ENCODE data around the gene BMPR1A.

DNA sequence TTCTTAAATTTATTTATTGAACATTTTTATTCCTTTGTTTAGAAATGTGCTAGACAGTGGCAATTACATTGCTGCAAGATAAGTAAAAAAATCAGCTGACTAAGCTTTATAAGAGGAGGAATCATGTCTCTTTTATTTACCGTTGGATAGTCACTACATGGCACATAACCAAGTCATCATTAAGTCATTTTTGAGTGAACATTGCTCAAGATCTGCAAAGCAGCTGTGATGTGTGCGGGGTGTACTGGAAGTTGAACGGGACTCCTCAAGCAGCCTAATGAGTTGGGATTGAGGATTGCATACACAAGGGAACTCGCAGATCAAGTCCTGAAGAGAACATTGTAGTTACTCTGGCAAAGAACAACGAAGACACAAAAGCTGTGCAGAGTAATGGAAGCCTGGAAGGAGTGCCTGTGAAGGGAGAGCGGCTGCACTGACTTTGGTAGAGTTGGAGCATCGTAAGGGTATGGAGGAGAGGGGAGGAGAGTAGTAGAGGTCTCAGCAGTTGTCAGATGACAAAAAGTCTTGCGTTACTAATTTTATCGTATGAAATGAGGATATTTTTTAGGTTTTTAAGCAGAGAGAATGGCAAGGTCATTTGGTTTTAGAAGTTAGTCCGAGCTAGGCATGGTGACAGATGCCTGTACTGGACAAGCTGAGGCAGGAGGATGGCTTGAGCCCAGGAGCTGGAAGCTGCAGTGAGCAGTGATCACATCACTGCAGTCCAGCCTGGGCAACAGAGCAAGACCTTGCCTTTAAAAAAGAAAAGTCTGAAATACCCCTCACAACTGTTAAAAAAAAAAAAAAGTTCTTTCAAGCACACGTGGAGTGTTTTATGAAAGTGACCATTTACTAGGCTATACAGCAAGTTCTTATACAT, 95.1 kb downstream of the BMPR1A start:
- TF ChIP-seq, protein P1, sequence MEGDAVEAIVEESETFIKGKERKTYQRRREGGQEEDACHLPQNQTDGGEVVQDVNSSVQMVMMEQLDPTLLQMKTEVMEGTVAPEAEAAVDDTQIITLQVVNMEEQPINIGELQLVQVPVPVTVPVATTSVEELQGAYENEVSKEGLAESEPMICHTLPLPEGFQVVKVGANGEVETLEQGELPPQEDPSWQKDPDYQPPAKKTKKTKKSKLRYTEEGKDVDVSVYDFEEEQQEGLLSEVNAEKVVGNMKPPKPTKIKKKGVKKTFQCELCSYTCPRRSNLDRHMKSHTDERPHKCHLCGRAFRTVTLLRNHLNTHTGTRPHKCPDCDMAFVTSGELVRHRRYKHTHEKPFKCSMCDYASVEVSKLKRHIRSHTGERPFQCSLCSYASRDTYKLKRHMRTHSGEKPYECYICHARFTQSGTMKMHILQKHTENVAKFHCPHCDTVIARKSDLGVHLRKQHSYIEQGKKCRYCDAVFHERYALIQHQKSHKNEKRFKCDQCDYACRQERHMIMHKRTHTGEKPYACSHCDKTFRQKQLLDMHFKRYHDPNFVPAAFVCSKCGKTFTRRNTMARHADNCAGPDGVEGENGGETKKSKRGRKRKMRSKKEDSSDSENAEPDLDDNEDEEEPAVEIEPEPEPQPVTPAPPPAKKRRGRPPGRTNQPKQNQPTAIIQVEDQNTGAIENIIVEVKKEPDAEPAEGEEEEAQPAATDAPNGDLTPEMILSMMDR (IDR thresholded peaks at IDR 0.05) = no peak
- TF ChIP-seq POLR2A (IDR thresholded peaks at IDR 0.05) = no peak

All from esophagus squamous epithelium (tissue), 4 donors.